Left lobe of liver (tissue), 2 donors: Measurements from ENCODE around the gene TAS2R41. TPM values are rescaled to one million over a fixed set of nuclear protein-coding genes. Genes with fewer than 3 reads are reported as not detected.
A peak's percentile ranks its signal among the peaks of the same experiment; 100 is the strongest.
"Not testable (repeated sequence)": the region's sequence is repeated elsewhere in the genome, so short reads cannot be mapped to it uniquely, and the experiment has no call there.

Experiments
- ATAC-seq: fragments of 200-7000 bp; cut with Tn5 transposase; one replicate; pipeline ENCODE4 v1.9.1; 2020; ENCODE audit warnings: mild to moderate bottlenecking, moderate library complexity
- DNase-seq: peaks from one replicate; pipeline ENCODE4 v3.0.0-alpha.2; 2020; ENCODE audit warnings: low spot score
- total RNA-seq: library from RNA; stranded (reverse); gene quantifications from one replicate; pipeline ENCODE4 v1.2.1, GENCODE V29; 2021
- donor health status: DM: no; HTN: no; CAD: no; lungs with moderate emphysema.
- donor health status: DM: no; HTN: yes; CAD: no.

TAS2R41 gene
- total RNA-seq, 1 donor from 2014 or later, result 0.45 TPM

DNA sequence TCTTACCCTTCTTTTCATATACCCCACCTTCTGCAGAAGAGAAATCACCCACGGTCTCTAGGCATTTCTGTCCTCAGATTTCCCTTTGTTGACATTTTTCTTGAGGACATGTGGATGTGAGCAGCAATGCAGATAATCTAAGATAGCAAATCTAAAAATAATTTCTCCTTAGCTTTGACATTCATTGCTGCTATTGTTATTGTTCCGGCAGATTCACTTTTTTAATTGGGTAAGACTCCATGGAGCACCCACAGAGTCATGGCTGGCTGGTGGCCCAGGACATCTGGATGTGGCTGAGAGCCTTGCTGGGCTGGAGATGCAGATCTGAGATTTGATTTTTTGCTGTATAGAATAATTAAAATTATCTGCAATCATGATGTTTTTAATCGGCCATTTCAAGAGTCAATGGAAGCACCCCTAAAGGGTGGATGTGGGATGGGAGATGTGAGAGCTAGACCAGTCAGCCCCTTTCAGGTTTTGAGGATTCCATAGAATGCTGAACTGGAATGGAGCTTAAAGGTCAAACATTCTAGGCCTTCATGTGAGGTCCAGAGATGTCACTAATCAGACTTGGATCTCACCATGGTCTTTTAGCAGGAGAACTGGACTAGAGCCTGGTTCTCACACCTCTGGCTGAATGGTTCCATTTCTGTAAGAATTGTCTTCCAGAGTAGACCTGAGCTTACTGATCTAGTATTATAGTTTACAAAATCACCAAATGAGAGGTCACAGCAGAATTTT is 37.5 kb downstream of the TAS2R41 start:
- ATAC-seq (no peak), DNase-seq (no peak)

DNA sequence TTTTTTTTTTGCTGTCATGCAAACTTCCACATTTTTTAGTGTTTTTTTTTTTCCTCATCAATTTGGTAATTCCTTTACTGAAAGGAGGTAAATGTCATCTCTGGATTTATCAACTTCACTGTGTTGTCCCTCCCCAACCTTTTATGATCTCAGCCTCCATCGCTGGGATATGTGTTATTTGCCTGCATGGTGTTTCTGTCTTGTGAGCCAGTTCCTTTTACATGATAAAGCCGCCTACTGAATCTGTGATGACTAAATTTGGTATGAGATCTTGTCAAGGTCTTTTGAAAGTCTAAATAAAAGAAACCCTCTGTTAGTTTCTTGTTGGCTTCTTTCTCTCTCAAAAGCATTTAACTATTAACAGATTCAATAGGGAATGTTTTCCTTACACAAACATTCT is 39.3 kb downstream of the TAS2R41 start:
- no peak for DNase-seq

GRCh38 chr7:143518521-143518920 is 40.8 kb downstream of the TAS2R41 start:
- DNase-seq (no peak), ATAC-seq (no peak)

More for the DNA sequence above, 39.3 kb downstream of the TAS2R41 start:
- ATAC-seq, result no peak

DNA sequence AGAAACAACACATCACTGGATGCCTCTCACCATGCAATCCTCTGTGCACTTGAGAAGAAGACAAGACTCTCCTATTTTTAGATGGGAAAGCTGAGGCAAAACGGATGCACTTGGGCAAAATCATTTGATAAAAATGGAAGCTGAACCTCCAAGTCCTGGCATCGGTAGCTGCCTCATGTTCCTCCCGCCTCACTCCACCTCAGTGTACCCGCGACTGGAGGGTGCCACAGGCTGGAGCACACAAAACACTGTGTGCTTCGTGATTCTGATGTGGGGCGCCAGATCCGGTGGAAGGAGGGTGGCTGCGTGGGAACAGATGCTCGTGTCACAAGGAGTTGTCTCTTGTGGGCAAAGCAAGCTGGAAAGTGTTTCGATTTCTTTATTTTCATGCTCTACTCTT is 41.3 kb downstream of the TAS2R41 start:
- DNase-seq (no peak), ATAC-seq (no peak)

GRCh38 chr7:143519411-143520131 is 41.9 kb downstream of the TAS2R41 start:
- ATAC-seq, result no peak
- no peak for DNase-seq

DNA sequence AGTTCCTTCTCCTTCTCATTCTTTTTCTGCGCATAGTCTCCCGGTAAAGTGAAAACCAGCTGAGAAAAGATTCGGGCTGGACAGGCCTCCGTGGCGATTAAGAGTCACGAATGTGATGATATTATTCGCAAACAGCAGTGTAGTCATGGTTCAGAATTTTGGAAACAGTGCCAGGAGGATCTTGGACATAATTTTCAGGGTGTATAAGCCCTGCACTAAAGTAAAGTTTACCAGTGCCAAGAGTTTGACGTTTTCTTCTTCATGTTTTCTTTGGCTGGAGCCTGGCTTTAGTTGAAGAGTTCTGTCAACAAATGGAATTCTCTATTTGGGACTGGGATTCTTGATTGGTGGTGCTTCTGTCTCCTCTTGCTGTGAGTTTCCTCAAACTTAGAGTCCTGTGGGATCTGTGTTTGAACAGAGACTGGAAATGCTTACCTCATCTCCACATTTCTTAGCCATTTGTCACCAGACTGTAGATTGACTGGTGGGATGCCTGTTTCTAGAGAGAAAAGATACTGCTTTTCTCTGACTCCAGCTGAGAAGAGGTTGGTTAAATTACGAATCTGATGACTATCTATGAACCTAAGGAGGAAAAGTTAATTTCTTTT is 44.7 kb downstream of the TAS2R41 start:
- peak; percentile 69 for ATAC-seq
- DNase-seq, result not testable (repeated sequence)

Other genes with a start within 250 kb of the TAS2R41 start
- gene GSTK1, start 214.4 kb upstream of the TAS2R41 start, total RNA-seq, result 261 TPM
- gene TMEM139, start 192.9 kb upstream of the TAS2R41 start, total RNA-seq, result 22.0 TPM
- gene CASP2, start 189.5 kb upstream of the TAS2R41 start, total RNA-seq, result 8.4 TPM
- gene CLCN1, start 161.8 kb upstream of the TAS2R41 start, total RNA-seq, result not detected
- gene FAM131B, start 115.2 kb upstream of the TAS2R41 start, total RNA-seq, result 0.38 TPM
- 33.8 TPM for gene ZYX, start 96.5 kb upstream of the TAS2R41 start, total RNA-seq
- 39.6 TPM for gene EPHA1, start 69.0 kb upstream of the TAS2R41 start, total RNA-seq
- 0.38 TPM for gene TAS2R60, start 34.4 kb upstream of the TAS2R41 start, total RNA-seq
- gene CTAGE15, start 93.9 kb downstream of the TAS2R41 start, total RNA-seq, result 0.28 TPM
- 2.9 TPM for gene TCAF2, start 143.1 kb downstream of the TAS2R41 start, total RNA-seq